Smooth muscle cell (in vitro differentiated cells): ENCODE results near the gene TMPRSS2. TPM values are rescaled to one million over a fixed set of nuclear protein-coding genes. Genes with fewer than 3 reads are reported as not detected.

Experiments
- DNase-seq: peaks from one replicate; lab custom pipeline; 2025; ENCODE audit not compliant: unreplicated experiment; lab: John Stamatoyannopoulos, UW
- H2AFZ ChIP-seq: fragments of 200-600 bp; sonication (generic); 2 replicates; pipeline ENCODE4 v1.6.0; 2016; ENCODE audit warnings: antibody characterized with exemption, low read depth, mild to moderate bottlenecking
- H3F3A ChIP-seq: fragments of 200-600 bp; sonication (generic); 2 replicates; pipeline ENCODE4 v1.6.0; 2017; ENCODE audit warnings: antibody characterized with exemption, low read depth
- H3K27ac ChIP-seq: fragments of 200-600 bp; sonication (generic); 2 replicates; pipeline ENCODE4 v1.5.1; 2016; ENCODE audit warnings: low read depth, mild to moderate bottlenecking
- H3K27me3 ChIP-seq: fragments of 200-600 bp; sonication (generic); 2 replicates; pipeline ENCODE4 v1.6.1; 2016; ENCODE audit warnings: low read depth, mild to moderate bottlenecking
- H3K36me3 ChIP-seq: fragments of 200-600 bp; sonication (generic); 2 replicates; pipeline ENCODE4 v1.5.1; 2016; ENCODE audit warnings: low read depth
- H3K4me1 ChIP-seq: fragments of 200-600 bp; sonication (generic); 2 replicates; pipeline ENCODE4 v1.5.1; 2016; ENCODE audit warnings: low read depth
- H3K4me2 ChIP-seq: fragments of 200-600 bp; sonication (generic); 2 replicates; pipeline ENCODE4 v1.6.0; 2016; ENCODE audit warnings: mild to moderate bottlenecking
- H3K4me3 ChIP-seq: fragments of 200-600 bp; sonication (generic); 2 replicates; pipeline ENCODE4 v1.5.1; 2016; ENCODE audit warnings: mild to moderate bottlenecking
- H3K79me2 ChIP-seq: fragments of 200-600 bp; sonication (generic); 2 replicates; pipeline ENCODE4 v1.6.0; 2016; ENCODE audit warnings: low read depth, mild to moderate bottlenecking
- H3K9ac ChIP-seq: fragments of 200-600 bp; sonication (generic); 2 replicates; pipeline ENCODE4 v1.6.0; 2016; ENCODE audit warnings: low read depth
- H3K9me3 ChIP-seq: fragments of 200-600 bp; sonication (generic); replicated peaks from 2 replicates; pipeline ENCODE4 v1.5.1; 2016; ENCODE audit warnings: low read depth
- H4K20me1 ChIP-seq: fragments of 200-600 bp; sonication (generic); 2 replicates; pipeline ENCODE4 v1.6.0; 2016; ENCODE audit warnings: low read depth
- WGBS: methylation state at CpG from one replicate; pipeline ENCODE4 v1.1.7; 2016; ENCODE audit warnings: low lambda C conversion rate; 5-methylcytosine and 5-hydroxymethylcytosine counted together
- polyA plus RNA-seq: library from polyadenylated mRNA; unstranded; fragments of >200 nt; fragmentation: Nextera tagmentation; extraction: Ambion mirVana; gene quantifications from 2 replicates; pipeline ENCODE4 v1.2.1, GENCODE V29; 2016
- total RNA-seq: library from RNA; depleted of rRNA; stranded (reverse); fragments of >200 nt; gene quantifications from 2 replicates; pipeline ENCODE4 v1.2.3, GENCODE V29; 2014
- TF ChIP-seq, protein P1 (sequence below): fragments of 200-600 bp; sonication (generic); IDR thresholded peaks from 2 replicates; pipeline ENCODE4 v1.5.1; 2017; ENCODE audit warnings: borderline replicate concordance, mild to moderate bottlenecking, antibody characterized with exemption; ENCODE audit not compliant: insufficient read depth, poor library complexity, severe bottlenecking

The TMPRSS2 gene
- total and polyA plus RNA-seq, 2 experiments from 2014 or later = 0.39 to 1.3 TPM

- TF ChIP-seq, protein P1, sequence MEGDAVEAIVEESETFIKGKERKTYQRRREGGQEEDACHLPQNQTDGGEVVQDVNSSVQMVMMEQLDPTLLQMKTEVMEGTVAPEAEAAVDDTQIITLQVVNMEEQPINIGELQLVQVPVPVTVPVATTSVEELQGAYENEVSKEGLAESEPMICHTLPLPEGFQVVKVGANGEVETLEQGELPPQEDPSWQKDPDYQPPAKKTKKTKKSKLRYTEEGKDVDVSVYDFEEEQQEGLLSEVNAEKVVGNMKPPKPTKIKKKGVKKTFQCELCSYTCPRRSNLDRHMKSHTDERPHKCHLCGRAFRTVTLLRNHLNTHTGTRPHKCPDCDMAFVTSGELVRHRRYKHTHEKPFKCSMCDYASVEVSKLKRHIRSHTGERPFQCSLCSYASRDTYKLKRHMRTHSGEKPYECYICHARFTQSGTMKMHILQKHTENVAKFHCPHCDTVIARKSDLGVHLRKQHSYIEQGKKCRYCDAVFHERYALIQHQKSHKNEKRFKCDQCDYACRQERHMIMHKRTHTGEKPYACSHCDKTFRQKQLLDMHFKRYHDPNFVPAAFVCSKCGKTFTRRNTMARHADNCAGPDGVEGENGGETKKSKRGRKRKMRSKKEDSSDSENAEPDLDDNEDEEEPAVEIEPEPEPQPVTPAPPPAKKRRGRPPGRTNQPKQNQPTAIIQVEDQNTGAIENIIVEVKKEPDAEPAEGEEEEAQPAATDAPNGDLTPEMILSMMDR = no peak
Measured at GRCh38 chr21:41447356-41447755, 60.6 kb downstream of the TMPRSS2 start.

DNA sequence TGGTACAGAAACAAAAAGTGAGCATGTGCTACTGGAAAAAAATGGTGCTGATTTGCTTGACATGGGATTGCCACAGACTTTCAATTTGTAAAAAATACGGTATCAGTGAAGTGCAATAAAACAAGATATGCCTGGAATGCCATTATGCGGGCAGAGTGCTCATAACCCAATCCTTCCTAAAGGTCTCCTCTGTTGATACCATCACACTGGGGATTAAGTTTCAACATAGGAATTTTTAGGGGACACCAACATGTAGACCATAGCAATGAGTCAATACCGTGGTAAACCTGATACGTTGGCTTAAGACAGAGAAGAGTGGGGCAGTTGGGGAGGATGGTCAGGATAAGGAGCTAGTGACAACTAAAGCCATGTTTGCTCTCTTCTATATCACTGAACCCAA, 61.4 kb downstream of the TMPRSS2 start:
- H4K20me1 ChIP-seq = no peaks in the 10 kb centered on the region
- H3K9me3 ChIP-seq = no peaks in the 10 kb centered on the region
- no peaks in the 10 kb centered on the region for H3K79me2 ChIP-seq
- no peaks in the 10 kb centered on the region for H3K4me1 ChIP-seq
- H3K4me2 ChIP-seq = no peak overlapping the region
- H3K9ac ChIP-seq = no peak overlapping the region
- TF ChIP-seq, protein P1 = no peak
- no peak overlapping the region for H3K27ac ChIP-seq
- no peaks in the 10 kb centered on the region for H3K36me3 ChIP-seq
- H2AFZ ChIP-seq = no peak overlapping the region
- no peak for DNase-seq
- no peaks in the 10 kb centered on the region for H3K27me3 ChIP-seq
- no peaks in the 10 kb centered on the region for H3F3A ChIP-seq
- WGBS = 22% methylated on average over 4 of the region's 4 CpGs
- no peak overlapping the region for H3K4me3 ChIP-seq

More at GRCh38 chr21:41447356-41447755, 60.6 kb downstream of the TMPRSS2 start:
- H3K4me3 ChIP-seq = no peak overlapping the region
- H4K20me1 ChIP-seq = no peaks in the 10 kb centered on the region
- H3K36me3 ChIP-seq = no peaks in the 10 kb centered on the region
- no peaks in the 10 kb centered on the region for H3K79me2 ChIP-seq
- H3K4me2 ChIP-seq = no peak overlapping the region
- no peaks in the 10 kb centered on the region for H3F3A ChIP-seq
- no peak overlapping the region for H3K27ac ChIP-seq
- no peak overlapping the region for H3K9ac ChIP-seq
- no peaks in the 10 kb centered on the region for H3K4me1 ChIP-seq
- DNase-seq = no peak
- H3K27me3 ChIP-seq = no peaks in the 10 kb centered on the region
- H3K9me3 ChIP-seq = no peaks in the 10 kb centered on the region
- H2AFZ ChIP-seq = no peak overlapping the region
- 96% methylated on average over 3 of the region's 3 CpGs for WGBS

- 86% methylated on average over 7 of the region's 7 CpGs for WGBS
- TF ChIP-seq, protein P1 = no peak
- H2AFZ ChIP-seq = no peak overlapping the region
- H3K27ac ChIP-seq = no peak overlapping the region
- H4K20me1 ChIP-seq = no peaks in the 10 kb centered on the region
- H3K4me1 ChIP-seq = no peaks in the 10 kb centered on the region
- H3K27me3 ChIP-seq = no peaks in the 10 kb centered on the region
- H3K4me2 ChIP-seq = no peak overlapping the region
- H3K79me2 ChIP-seq = no peaks in the 10 kb centered on the region
- H3K9ac ChIP-seq = no peak overlapping the region
- DNase-seq = no peak
- no peaks in the 10 kb centered on the region for H3K9me3 ChIP-seq
- H3K4me3 ChIP-seq = no peak overlapping the region
- no peaks in the 10 kb centered on the region for H3K36me3 ChIP-seq
- no peaks in the 10 kb centered on the region for H3F3A ChIP-seq
Measured at GRCh38 chr21:41445465-41445862, 62.5 kb downstream of the TMPRSS2 start.

DNA sequence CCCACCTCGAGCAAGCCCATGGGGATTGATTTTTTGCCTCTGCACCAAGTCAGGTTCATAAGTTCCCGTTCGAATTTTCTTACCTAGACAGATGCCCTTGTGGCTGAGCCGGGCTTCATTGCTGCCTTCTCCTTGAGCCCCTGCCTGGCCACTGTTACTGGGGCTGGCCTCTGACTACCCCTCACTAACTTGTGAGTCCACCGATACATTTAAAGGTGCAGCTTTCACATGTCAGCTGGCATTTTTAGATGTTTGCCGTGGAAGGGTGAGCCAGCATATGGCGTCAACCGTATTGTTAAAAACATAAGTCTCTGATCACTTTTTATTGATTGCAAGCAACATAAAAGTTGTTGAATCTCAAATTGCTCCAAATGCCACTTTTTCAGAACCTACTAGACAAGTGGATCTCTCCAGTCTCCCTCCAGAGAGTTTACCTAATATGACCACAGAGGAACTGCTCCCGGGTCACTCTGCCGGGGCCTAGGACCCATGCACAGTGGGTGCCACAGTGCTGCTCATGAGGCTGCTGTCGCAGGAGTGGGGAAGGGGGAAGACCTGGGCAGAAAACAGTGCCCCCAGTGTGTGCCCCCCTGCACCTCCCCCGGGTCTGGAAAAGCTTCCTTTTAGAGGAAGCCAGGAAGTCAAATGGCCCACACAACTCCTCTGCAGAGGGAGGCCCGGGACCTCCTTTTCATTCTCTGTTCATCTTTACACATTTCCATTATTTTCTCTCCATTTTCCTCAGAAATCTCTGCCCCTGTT, 63.1 kb downstream of the TMPRSS2 start:
- WGBS = 94% methylated on average over 13 of the region's 13 CpGs
- Histone ChIP-seq H3F3A (no peaks in the 10 kb centered on the region), H3K9ac (no peak overlapping the region), H3K27me3 (no peaks in the 10 kb centered on the region), H3K4me2 (no peak overlapping the region), H3K9me3 (no peaks in the 10 kb centered on the region), H3K27ac (no peak overlapping the region), H3K4me1 (no peaks in the 10 kb centered on the region), H4K20me1 (no peaks in the 10 kb centered on the region), H3K4me3 (no peak overlapping the region), H2AFZ (no peak overlapping the region), H3K36me3 (no peaks in the 10 kb centered on the region), H3K79me2 (no peaks in the 10 kb centered on the region)
- TF ChIP-seq, protein P1 = no peak
- no peak for DNase-seq
